Measurements from ENCODE around the gene CAPN11. TPM values are rescaled to one million over a fixed set of nuclear protein-coding genes. Genes with fewer than 3 reads are reported as not detected.

CAPN11 gene
- total and polyA plus RNA-seq, 4 donors, result 0.08 to 0.19 (median 0.09) TPM; not detected in 1

DNA sequence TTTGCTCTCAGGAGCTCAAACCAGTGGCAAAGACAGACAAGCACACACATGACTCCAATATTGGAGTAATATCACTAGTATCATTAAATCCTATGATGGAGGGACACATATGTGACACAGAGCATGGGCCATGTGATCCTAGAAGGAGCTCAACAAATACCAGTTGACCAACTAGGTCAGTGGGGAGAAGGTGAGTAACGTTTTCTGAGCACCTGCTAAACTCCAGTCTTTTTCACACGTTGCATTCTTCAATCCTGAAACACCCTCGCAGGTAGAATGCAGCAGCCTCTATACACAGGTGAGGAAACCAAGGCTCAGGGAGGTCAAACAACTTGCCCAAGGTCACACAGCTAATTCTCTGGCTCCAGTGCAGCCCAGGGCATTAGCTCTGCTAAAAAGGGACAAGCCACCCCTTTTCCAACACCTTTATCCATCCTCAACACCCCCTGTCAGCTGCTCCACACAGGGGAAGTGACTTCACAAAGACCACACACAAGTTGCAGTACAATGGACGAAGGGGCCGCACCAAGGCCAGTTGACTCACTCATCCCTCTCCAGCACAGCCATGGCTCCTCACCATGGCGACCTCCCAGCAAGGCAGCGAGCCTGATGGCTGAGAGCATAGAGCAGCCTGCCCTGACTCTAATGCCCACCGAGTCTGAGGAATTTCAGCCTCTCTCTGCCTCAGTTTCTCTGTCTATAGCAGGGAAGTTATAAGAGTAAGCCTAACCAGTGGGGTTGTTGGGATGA, 4.4 kb downstream of the CAPN11 start:
- Histone ChIP-seq H3K36me3 (ENCODE audit: control insufficient read depth in 4 of 4, insufficient read depth in 3 of 4, low read depth in 1 of 4, low read length in 3 of 4) (no peaks in the 10 kb centered on the region), H3K27ac (ENCODE audit: low read depth in 1 of 2, low read length in 2 of 2) (no peak overlapping the region), H3K4me3 (ENCODE audit: low read depth in 1 of 3, low read length in 3 of 3) (no peak overlapping the region), H3K9ac (ENCODE audit: low read depth in 1 of 2, low read length in 2 of 2) (no peak overlapping the region), H3K4me1 (ENCODE audit: control insufficient read depth in 4 of 4, insufficient read depth in 4 of 4, low read length in 3 of 4) (no peaks in the 10 kb centered on the region), H3K9me3 (ENCODE audit: control insufficient read depth in 4 of 4, low read length in 3 of 4) (no peaks in the 10 kb centered on the region), H3K27me3 (ENCODE audit: control insufficient read depth in 4 of 4, insufficient read depth in 4 of 4, low read length in 3 of 4) (no peaks in the 10 kb centered on the region)
- no peak for DNase-seq (ENCODE audit: low spot score)
- TF ChIP-seq HNF4A (conservative IDR thresholded peaks at IDR 0.05) (no peak), EGR1 (IDR thresholded peaks at IDR 0.05; ENCODE audit: low read depth in 2 of 2) (no peak), FOXA1 (IDR thresholded peaks at IDR 0.05) (no peak)
- 87% methylated on average over 8 of the region's 8 CpGs for WGBS

DNA sequence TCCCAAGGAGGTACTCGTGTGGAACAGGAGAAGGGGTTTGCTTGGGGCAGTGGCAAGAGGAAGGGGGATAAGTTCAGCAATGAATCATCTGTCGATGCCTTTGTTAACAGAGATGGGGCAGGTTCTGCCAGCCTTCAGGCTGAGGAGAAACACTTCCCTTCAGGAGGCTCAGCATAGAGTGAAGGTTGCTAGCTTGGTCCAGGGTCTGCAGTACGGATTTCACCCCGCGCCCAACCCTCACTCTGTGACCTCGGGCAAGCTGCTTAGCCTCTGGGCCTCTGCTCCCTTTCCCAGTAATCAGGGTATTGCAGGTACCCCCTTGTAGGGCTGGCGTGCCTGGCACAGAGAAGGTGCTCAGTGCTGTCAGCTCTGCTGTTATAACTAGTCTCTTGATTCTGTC, 7.5 kb downstream of the CAPN11 start:
- no peak overlapping the region for H3K4me3 ChIP-seq (ENCODE audit: low read depth in 1 of 3, low read length in 3 of 3)
- H3K9me3 ChIP-seq (ENCODE audit: control insufficient read depth in 4 of 4, low read length in 3 of 4), result no peaks in the 10 kb centered on the region
- H3K27ac ChIP-seq (ENCODE audit: low read depth in 1 of 2, low read length in 2 of 2), result no peak overlapping the region
- 78% methylated on average over 7 of the region's 7 CpGs for WGBS
- DNase-seq (ENCODE audit: low spot score), result no peak
- H3K4me1 ChIP-seq (ENCODE audit: control insufficient read depth in 4 of 4, insufficient read depth in 4 of 4, low read length in 3 of 4), result no peaks in the 10 kb centered on the region
- no peak overlapping the region for H3K9ac ChIP-seq (ENCODE audit: low read depth in 1 of 2, low read length in 2 of 2)
- H3K27me3 ChIP-seq (ENCODE audit: control insufficient read depth in 4 of 4, insufficient read depth in 4 of 4, low read length in 3 of 4), result no peaks in the 10 kb centered on the region
- no peaks in the 10 kb centered on the region for H3K36me3 ChIP-seq (ENCODE audit: control insufficient read depth in 4 of 4, insufficient read depth in 3 of 4, low read depth in 1 of 4, low read length in 3 of 4)
- TF ChIP-seq, protein P1, sequence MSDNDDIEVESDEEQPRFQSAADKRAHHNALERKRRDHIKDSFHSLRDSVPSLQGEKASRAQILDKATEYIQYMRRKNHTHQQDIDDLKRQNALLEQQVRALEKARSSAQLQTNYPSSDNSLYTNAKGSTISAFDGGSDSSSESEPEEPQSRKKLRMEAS (IDR thresholded peaks at IDR 0.05), result no peak
- TF ChIP-seq FOXA1 (IDR thresholded peaks at IDR 0.05) (no peak), JUND (IDR thresholded peaks at IDR 0.05) (no peak), EGR1 (IDR thresholded peaks at IDR 0.05; ENCODE audit: low read depth in 2 of 2) (no peak), HNF4A (conservative IDR thresholded peaks at IDR 0.05) (no peak), GABPA (IDR thresholded peaks at IDR 0.05 in 1 of 2, conservative IDR thresholded peaks at IDR 0.05 in 1 of 2) (no peak)
- TF ChIP-seq, protein P2, sequence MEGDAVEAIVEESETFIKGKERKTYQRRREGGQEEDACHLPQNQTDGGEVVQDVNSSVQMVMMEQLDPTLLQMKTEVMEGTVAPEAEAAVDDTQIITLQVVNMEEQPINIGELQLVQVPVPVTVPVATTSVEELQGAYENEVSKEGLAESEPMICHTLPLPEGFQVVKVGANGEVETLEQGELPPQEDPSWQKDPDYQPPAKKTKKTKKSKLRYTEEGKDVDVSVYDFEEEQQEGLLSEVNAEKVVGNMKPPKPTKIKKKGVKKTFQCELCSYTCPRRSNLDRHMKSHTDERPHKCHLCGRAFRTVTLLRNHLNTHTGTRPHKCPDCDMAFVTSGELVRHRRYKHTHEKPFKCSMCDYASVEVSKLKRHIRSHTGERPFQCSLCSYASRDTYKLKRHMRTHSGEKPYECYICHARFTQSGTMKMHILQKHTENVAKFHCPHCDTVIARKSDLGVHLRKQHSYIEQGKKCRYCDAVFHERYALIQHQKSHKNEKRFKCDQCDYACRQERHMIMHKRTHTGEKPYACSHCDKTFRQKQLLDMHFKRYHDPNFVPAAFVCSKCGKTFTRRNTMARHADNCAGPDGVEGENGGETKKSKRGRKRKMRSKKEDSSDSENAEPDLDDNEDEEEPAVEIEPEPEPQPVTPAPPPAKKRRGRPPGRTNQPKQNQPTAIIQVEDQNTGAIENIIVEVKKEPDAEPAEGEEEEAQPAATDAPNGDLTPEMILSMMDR (IDR thresholded peaks at IDR 0.05; ENCODE audit: low read depth, low read length, missing input control), result no peak

DNA sequence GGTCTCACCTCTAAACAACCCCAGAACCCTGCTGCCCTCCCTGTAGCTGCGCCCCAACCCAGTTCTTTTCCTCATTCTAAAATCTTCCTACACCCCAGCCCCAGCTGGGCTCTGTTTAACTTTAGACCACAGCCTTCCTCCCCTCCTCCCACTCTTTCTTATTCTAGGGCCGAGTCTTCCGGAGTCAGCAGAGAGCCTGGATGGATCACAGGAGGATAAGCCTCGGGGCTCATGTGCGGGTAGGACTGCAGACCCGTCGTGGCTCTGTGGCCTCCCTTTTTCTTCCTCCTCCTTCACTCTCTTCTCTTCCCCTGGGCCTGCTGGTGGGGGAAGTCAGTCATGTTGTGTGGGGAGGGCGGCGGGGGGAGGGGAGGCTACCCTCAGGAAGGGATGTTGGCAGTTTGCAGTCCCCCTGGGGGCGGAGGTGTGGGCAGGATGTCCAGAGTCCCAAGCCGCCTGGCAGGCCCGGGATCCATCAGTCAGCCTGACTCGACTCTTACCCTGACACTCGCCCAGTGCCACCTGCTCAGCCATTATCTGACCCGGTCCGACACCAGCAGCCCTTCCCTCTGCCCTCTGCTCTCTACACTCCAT, 8.1 kb downstream of the CAPN11 start:
- WGBS, result 67% methylated on average over 16 of the region's 16 CpGs
- DNase-seq (ENCODE audit: low spot score), result no peak

More for the DNA sequence above, 8.1 kb downstream of the CAPN11 start:
- Histone ChIP-seq H3K9me3 (ENCODE audit: control insufficient read depth in 4 of 4, low read length in 3 of 4) (no peaks in the 10 kb centered on the region), H3K9ac (ENCODE audit: low read depth in 1 of 2, low read length in 2 of 2) (no peak overlapping the region), H3K4me3 (ENCODE audit: low read depth in 1 of 3, low read length in 3 of 3) (no peak overlapping the region), H3K36me3 (ENCODE audit: control insufficient read depth in 4 of 4, insufficient read depth in 3 of 4, low read depth in 1 of 4, low read length in 3 of 4) (no peaks in the 10 kb centered on the region), H3K27ac (ENCODE audit: low read depth in 1 of 2, low read length in 2 of 2) (no peak overlapping the region), H3K27me3 (ENCODE audit: control insufficient read depth in 4 of 4, insufficient read depth in 4 of 4, low read length in 3 of 4) (no peaks in the 10 kb centered on the region), H3K4me1 (ENCODE audit: control insufficient read depth in 4 of 4, insufficient read depth in 4 of 4, low read length in 3 of 4) (no peaks in the 10 kb centered on the region)
- TF ChIP-seq JUND (IDR thresholded peaks at IDR 0.05) (no peak), SP1 (IDR thresholded peaks at IDR 0.05) (no peak), HNF4A (conservative IDR thresholded peaks at IDR 0.05) (no peak), EGR1 (IDR thresholded peaks at IDR 0.05; ENCODE audit: low read depth in 2 of 2) (no peak), RAD21 (IDR thresholded peaks at IDR 0.05) (no peak), HNF4G (IDR thresholded peaks at IDR 0.05) (no peak), FOXA2 (IDR thresholded peaks at IDR 0.05) (no peak), RXRA (IDR thresholded peaks at IDR 0.05) (no peak), FOXA1 (IDR thresholded peaks at IDR 0.05) (no peak), YY1 (IDR thresholded peaks at IDR 0.05) (no peak)
- TF ChIP-seq, protein P3, sequence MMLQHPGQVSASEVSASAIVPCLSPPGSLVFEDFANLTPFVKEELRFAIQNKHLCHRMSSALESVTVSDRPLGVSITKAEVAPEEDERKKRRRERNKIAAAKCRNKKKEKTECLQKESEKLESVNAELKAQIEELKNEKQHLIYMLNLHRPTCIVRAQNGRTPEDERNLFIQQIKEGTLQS (IDR thresholded peaks at IDR 0.05), result no peak
- TF ChIP-seq, protein P2 (IDR thresholded peaks at IDR 0.05; ENCODE audit: low read depth, low read length, missing input control), result no peak

All from liver (tissue), 9 donors.